A549 (cell line): ENCODE results near the gene ARHGEF16. TPM values are rescaled to one million over a fixed set of nuclear protein-coding genes. Genes with fewer than 3 reads are reported as not detected.

ENCODE experiments used
- ATAC-seq, 2 experiments: fragments of 200-7000 bp in 1 of 2; fragments of >200 bp in 1 of 2; cut with Nextera tagmentation in 1 of 2; cut with Tn5 transposase in 1 of 2; 3 replicates each; pipeline versions ENCODE4 v1.8.0 to v1.9.1; 2018 to 2020; ENCODE audit warnings: mild to moderate bottlenecking in 1 of 2, moderate library complexity in 1 of 2
- CTCF ChIA-PET: fragments of 300-600 bp; sonication (Branson Sonifier 250); formaldehyde crosslinking; extraction: SDS; loops from one replicate; lab custom pipeline; 2021; ENCODE audit warnings: antibody characterized with exemption, inconsistent platforms; lab: Yijun Ruan, JAX
- POLR2A ChIA-PET: fragments of 350-600 bp; formaldehyde crosslinking; extraction: SDS; loops from one replicate; lab custom pipeline; 2021; ENCODE audit warnings: antibody characterized with exemption, inconsistent platforms; lab: Yijun Ruan, JAX
- DNase-seq, 2 experiments: peaks; one replicate each; pipeline versions ENCODE4 v3.0.0 to v3.0.0-alpha.2; 2011 to 2016; ENCODE audit warnings: low read depth in 1 of 2, low spot score in 1 of 2
- FAIRE-seq: peaks from 2 replicates; lab custom pipeline; 2011; peaks lifted over from hg19 to GRCh38; lab: Jason Lieb, UNC
- H3K27ac ChIP-seq, 2 experiments: fragments of >200 bp; sonication (Bioruptor Twin); formaldehyde crosslinking; 3 replicates each; pipeline ENCODE4 v1.5.1; 2016 to 2017
- H3K4me1 ChIP-seq: fragments of >200 bp; sonication (Bioruptor Twin); formaldehyde crosslinking; 3 replicates; pipeline ENCODE4 v1.6.1; 2016
- H3K4me2 ChIP-seq: fragments of >200 bp; sonication (Bioruptor Twin); formaldehyde crosslinking; 3 replicates; pipeline ENCODE4 v1.6.1; 2016
- H3K4me3 ChIP-seq: fragments of >200 bp; sonication (Bioruptor Twin); formaldehyde crosslinking; 3 replicates; pipeline ENCODE4 v1.5.1; 2016
- H3K9me3 ChIP-seq: fragments of >200 bp; sonication (Bioruptor Twin); formaldehyde crosslinking; 3 replicates; pipeline ENCODE4 v1.6.1; 2016
- CBX8 ChIP-seq: fragments of 200-600 bp; sonication (generic); IDR thresholded peaks from 2 replicates; pipeline ENCODE4 v1.6.1; 2016
- CHD2 ChIP-seq: fragments of 150-350 bp; IDR thresholded peaks from 2 replicates; pipeline ENCODE4 v1.6.1; 2014; ENCODE audit warnings: low read length; ENCODE audit not compliant: partially characterized antibody
- CHD4 ChIP-seq: fragments of 200-600 bp; sonication (generic); IDR thresholded peaks from 2 replicates; pipeline ENCODE4 v1.6.1; 2016; ENCODE audit warnings: antibody characterized with exemption, mild to moderate bottlenecking, borderline replicate concordance
- EHF ChIP-seq: fragments of 250-450 bp; sonication (Bioruptor Pico); IDR thresholded peaks from 2 replicates; pipeline ENCODE4 v1.5.0; 2020; ENCODE audit warnings: mild to moderate bottlenecking
- EHMT2 ChIP-seq: fragments of 200-600 bp; sonication (generic); IDR thresholded peaks from 2 replicates; pipeline ENCODE4 v1.6.1; 2016; ENCODE audit warnings: antibody characterized with exemption, low read depth, mild to moderate bottlenecking, moderate library complexity
- EP300 ChIP-seq, 2 experiments: fragments of >200 bp; sonication (Bioruptor Twin); formaldehyde crosslinking; IDR thresholded peaks; 2 replicates in 1 of 2; 3 replicates in 1 of 2; pipeline ENCODE4 v1.6.1; 2016 to 2017
- FOSB ChIP-seq: fragments of 250-450 bp; sonication (Bioruptor Pico); IDR thresholded peaks from 2 replicates; pipeline ENCODE4 v1.5.0; 2020; ENCODE audit warnings: mild to moderate bottlenecking, moderate library complexity
- GATA3 ChIP-seq: IDR thresholded peaks from 2 replicates; pipeline ENCODE4 v1.6.1; 2012; ENCODE audit warnings: borderline replicate concordance
- HEYL ChIP-seq: fragments of 250-450 bp; sonication (Bioruptor Pico); IDR thresholded peaks from 2 replicates; pipeline ENCODE4 v1.8.0; 2021; ENCODE audit warnings: mild to moderate bottlenecking, moderate library complexity
- HOXA7 ChIP-seq: fragments of 250-450 bp; sonication (Bioruptor Pico); IDR thresholded peaks from 2 replicates; pipeline ENCODE4 v1.5.0; 2020; ENCODE audit warnings: mild to moderate bottlenecking, moderate library complexity
- JUN ChIP-seq, 2 experiments: fragments of >200 bp; sonication (Bioruptor Twin); formaldehyde crosslinking; IDR thresholded peaks; 2 replicates in 1 of 2; 3 replicates in 1 of 2; pipeline ENCODE4 v1.6.1; 2016 to 2017
- JUNB ChIP-seq: fragments of >200 bp; sonication (Bioruptor Twin); formaldehyde crosslinking; IDR thresholded peaks from 2 replicates; pipeline ENCODE4 v1.6.1; 2016
- MYC ChIP-seq: IDR thresholded peaks from 2 replicates; pipeline ENCODE4 v1.6.1; 2012; ENCODE audit warnings: mild to moderate bottlenecking, inconsistent platforms, low read length, improper control_type of control experiment, borderline replicate concordance
- NFE2L2 ChIP-seq: fragments of 150-350 bp; conservative IDR thresholded peaks from 2 replicates; pipeline ENCODE4 v1.6.1; 2014; ENCODE audit warnings: low read length
- PHF8 ChIP-seq: fragments of 200-600 bp; sonication (generic); IDR thresholded peaks from 2 replicates; pipeline ENCODE4 v1.6.1; 2016; ENCODE audit warnings: low read depth, mild to moderate bottlenecking, antibody characterized with exemption, moderate library complexity, borderline replicate concordance
- RAD21 ChIP-seq, 2 experiments: fragments of >200 bp in 1 of 2; sonication (Bioruptor Twin) in 1 of 2; formaldehyde crosslinking in 1 of 2; IDR thresholded peaks in 1 of 2; conservative IDR thresholded peaks in 1 of 2; 2 replicates in 1 of 2; 3 replicates in 1 of 2; pipeline ENCODE4 v1.6.1; 2012 to 2018; ENCODE audit warnings: inconsistent platforms in 1 of 2
- RNF2 ChIP-seq: fragments of 200-600 bp; sonication (generic); IDR thresholded peaks from 2 replicates; pipeline ENCODE4 v1.6.1; 2016; ENCODE audit warnings: low read depth, mild to moderate bottlenecking, antibody characterized with exemption, moderate library complexity, borderline replicate concordance
- TFCP2L1 ChIP-seq: fragments of 250-450 bp; sonication (Bioruptor Pico); IDR thresholded peaks from 2 replicates; pipeline ENCODE4 v1.5.0; 2021; ENCODE audit warnings: mild to moderate bottlenecking
- ZC3H11A ChIP-seq: fragments of 450-650 bp; IDR thresholded peaks from 2 replicates; pipeline ENCODE4 v1.6.1; 2014; ENCODE audit warnings: antibody characterized with exemption, mild to moderate bottlenecking
- ZFP36 ChIP-seq: fragments of 450-650 bp; IDR thresholded peaks from 2 replicates; pipeline ENCODE4 v1.6.1; 2014; ENCODE audit warnings: borderline replicate concordance; ENCODE audit not compliant: partially characterized antibody
- ZSCAN20 ChIP-seq: fragments of 250-450 bp; sonication (Bioruptor Pico); IDR thresholded peaks from 2 replicates; pipeline ENCODE4 v1.8.0; 2022; ENCODE audit warnings: mild to moderate bottlenecking, moderate library complexity
- WGBS: methylation state at CpG from one replicate; pipeline ENCODE4 v1.1.6; 2017; ENCODE audit errors: missing lambda C conversion rate; 5-methylcytosine and 5-hydroxymethylcytosine counted together
- polyA plus RNA-seq, 4 experiments: library from polyadenylated mRNA; depleted of rRNA in 3 of 4; stranded (reverse); fragments of >200 nt; fragmentation: RNase III in 1 of 4; extraction: RNeasy Plus Mini Kit Qiagen cat#74134 plus additional on column Dnase treatment in 1 of 4; gene quantifications; 2 replicates in 3 of 4; 3 replicates in 1 of 4; pipeline ENCODE4 v1.2.3, GENCODE V29; 2011 to 2017
- TF ChIP-seq, protein P1 (sequence below): IDR thresholded peaks from 2 replicates; pipeline ENCODE4 v1.6.1; 2012; ENCODE audit warnings: low read depth, borderline replicate concordance
- TF ChIP-seq, protein P2 (sequence below): IDR thresholded peaks from 2 replicates; pipeline ENCODE4 v1.6.1; 2012
- TF ChIP-seq, protein P3 (sequence below): fragments of >200 bp; sonication (Bioruptor Twin); formaldehyde crosslinking; IDR thresholded peaks from 3 replicates; pipeline ENCODE4 v1.5.1; 2016
- TF ChIP-seq, protein P4 (sequence below): fragments of >200 bp; sonication (Bioruptor Twin); formaldehyde crosslinking; IDR thresholded peaks from 2 replicates; pipeline ENCODE4 v1.6.1; 2016
- TF ChIP-seq, protein P5 (sequence below): fragments of 200-600 bp; sonication (generic); IDR thresholded peaks from 2 replicates; pipeline ENCODE4 v1.6.1; 2016; ENCODE audit warnings: antibody characterized with exemption, mild to moderate bottlenecking, moderate library complexity
- TF ChIP-seq, protein P6 (sequence below): fragments of >200 bp; sonication (Bioruptor Twin); formaldehyde crosslinking; IDR thresholded peaks from 3 replicates; pipeline ENCODE4 v1.6.1; 2016

ARHGEF16 gene
- polyA plus RNA-seq, 2 of the 4 experiments (the other 2 are of a cell fraction) = 1.4 to 3.2 TPM

DNA sequence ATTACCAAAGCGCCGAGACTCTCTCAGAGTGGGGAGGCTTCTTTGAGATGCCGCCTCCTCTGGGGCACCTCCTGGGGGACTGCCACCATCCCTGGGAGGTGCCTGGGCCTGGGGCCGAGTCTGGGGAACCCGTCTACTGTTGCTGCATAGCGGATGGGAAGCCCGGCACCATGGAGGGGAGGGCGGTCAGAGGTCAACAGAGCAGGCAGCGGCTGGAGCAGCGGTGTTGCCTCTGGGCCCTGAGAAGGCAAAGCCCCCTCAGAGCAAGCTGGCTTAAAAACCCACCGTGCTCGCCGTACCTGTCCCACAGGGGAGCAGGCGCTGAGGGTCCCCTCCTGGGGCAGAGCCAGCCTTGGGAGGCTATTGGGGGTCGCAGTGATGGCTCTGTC, 62.0 kb downstream of the ARHGEF16 start:
- Histone ChIP-seq H3K4me1 (no peaks in the 10 kb centered on the region), H3K27ac (peak overlapping the region in 1 of 2 experiments; percentile 4; a peak in 1 of 6 replicates), H3K4me3 (no peak overlapping the region), H3K9me3 (no peaks in the 10 kb centered on the region), H3K4me2 (no peak overlapping the region)
- FAIRE-seq = no peak
- ChIA-PET CTCF (interaction anchor here (0.9 to 3.1 kb wide), 6 partner anchors 11 to 63 kb away, joined by 3 to 8 read pairs (median 4); no protein-coding TSS in a partner anchor), POLR2A (no interaction called here)
- no peak for ATAC-seq
- no peak for TF ChIP-seq HOXA7
- no peak for TF ChIP-seq ZC3H11A
- no peak for TF ChIP-seq ZFP36
- no peak for TF ChIP-seq JUNB
- no peak for TF ChIP-seq GATA3
- no peak for TF ChIP-seq PHF8
- TF ChIP-seq RAD21 (conservative IDR thresholded peaks at IDR 0.05 in 1 of 2, IDR thresholded peaks at IDR 0.05 in 1 of 2) = no peak
- no peak for TF ChIP-seq ZSCAN20 (CRISPR knock-in tag)
- TF ChIP-seq EHMT2 = no peak
- TF ChIP-seq, protein P1, sequence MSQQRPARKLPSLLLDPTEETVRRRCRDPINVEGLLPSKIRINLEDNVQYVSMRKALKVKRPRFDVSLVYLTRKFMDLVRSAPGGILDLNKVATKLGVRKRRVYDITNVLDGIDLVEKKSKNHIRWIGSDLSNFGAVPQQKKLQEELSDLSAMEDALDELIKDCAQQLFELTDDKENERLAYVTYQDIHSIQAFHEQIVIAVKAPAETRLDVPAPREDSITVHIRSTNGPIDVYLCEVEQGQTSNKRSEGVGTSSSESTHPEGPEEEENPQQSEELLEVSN = no peak
- TF ChIP-seq, protein P2, sequence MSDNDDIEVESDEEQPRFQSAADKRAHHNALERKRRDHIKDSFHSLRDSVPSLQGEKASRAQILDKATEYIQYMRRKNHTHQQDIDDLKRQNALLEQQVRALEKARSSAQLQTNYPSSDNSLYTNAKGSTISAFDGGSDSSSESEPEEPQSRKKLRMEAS = no peak
- no peak for TF ChIP-seq EHF (CRISPR knock-in tag)
- 100% methylated on average over 5 of the region's 15 CpGs for WGBS
- no peak for DNase-seq

DNA sequence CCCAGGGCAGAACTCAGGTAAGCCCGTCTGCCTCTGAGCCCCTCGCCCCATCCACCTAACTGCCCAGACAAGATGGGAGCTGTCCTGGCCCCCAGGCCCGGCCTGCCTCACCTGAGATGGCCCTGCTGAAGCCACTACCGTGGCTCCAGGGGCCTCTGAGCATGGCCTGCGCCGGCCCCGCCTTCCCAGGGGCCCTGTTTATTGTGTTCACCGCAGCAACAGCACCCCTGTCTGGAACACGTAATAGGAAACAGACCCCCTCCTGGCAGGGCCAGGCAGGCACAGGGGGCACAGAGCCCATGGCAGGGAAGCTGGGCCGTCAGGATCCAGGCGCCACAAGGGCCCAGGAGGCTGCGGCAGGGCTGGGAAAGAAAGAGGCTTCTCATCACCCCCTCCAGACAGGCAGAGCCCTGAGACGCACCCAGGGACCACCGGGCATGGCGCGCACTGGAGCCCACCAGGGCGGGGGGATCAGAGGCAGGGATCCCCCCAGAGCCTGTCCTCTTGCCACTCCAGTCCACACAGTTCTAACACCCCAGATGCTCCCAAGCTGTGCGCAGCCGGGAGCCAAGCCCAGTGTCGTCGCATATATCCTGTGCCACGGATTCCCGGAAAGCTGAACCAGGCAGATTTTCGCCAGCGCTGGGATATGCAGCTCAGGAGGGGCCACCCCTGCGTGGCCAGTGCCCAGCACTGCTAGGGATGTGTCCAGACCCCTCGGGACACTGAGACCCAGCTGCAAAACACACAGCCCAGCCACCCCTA, 62.6 kb downstream of the ARHGEF16 start:
- no peaks in the 10 kb centered on the region for H3K4me1 ChIP-seq
- ChIA-PET POLR2A (no interaction called here), CTCF (interaction anchor here (0.7 to 3.1 kb wide), 4 partner anchors 13 to 103 kb away, joined by 3 to 8 read pairs (median 4); no protein-coding TSS in a partner anchor)
- H3K9me3 ChIP-seq = no peaks in the 10 kb centered on the region
- H3K4me2 ChIP-seq = no peak overlapping the region
- FAIRE-seq (no peak), DNase-seq (no peak), ATAC-seq (no peak)
- WGBS = 83% methylated on average over 12 of the region's 27 CpGs
- H3K27ac ChIP-seq = no peak overlapping the region
- no peak overlapping the region for H3K4me3 ChIP-seq
- TF ChIP-seq TFCP2L1 = no peak
- no peak for TF ChIP-seq RNF2
- no peak for TF ChIP-seq EP300 (IDR thresholded peaks at IDR 0.05)
- TF ChIP-seq CHD2 = no peak
- TF ChIP-seq JUN (IDR thresholded peaks at IDR 0.05) = no peak
- no peak for TF ChIP-seq RAD21 (conservative IDR thresholded peaks at IDR 0.05 in 1 of 2, IDR thresholded peaks at IDR 0.05 in 1 of 2)
- TF ChIP-seq, protein P3, sequence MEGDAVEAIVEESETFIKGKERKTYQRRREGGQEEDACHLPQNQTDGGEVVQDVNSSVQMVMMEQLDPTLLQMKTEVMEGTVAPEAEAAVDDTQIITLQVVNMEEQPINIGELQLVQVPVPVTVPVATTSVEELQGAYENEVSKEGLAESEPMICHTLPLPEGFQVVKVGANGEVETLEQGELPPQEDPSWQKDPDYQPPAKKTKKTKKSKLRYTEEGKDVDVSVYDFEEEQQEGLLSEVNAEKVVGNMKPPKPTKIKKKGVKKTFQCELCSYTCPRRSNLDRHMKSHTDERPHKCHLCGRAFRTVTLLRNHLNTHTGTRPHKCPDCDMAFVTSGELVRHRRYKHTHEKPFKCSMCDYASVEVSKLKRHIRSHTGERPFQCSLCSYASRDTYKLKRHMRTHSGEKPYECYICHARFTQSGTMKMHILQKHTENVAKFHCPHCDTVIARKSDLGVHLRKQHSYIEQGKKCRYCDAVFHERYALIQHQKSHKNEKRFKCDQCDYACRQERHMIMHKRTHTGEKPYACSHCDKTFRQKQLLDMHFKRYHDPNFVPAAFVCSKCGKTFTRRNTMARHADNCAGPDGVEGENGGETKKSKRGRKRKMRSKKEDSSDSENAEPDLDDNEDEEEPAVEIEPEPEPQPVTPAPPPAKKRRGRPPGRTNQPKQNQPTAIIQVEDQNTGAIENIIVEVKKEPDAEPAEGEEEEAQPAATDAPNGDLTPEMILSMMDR = no peak
- TF ChIP-seq CBX8 = no peak
- TF ChIP-seq, protein P4, sequence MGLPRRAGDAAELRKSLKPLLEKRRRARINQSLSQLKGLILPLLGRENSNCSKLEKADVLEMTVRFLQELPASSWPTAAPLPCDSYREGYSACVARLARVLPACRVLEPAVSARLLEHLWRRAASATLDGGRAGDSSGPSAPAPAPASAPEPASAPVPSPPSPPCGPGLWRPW = no peak
- TF ChIP-seq CHD4 = no peak
- no peak for TF ChIP-seq GATA3
- TF ChIP-seq, protein P5, sequence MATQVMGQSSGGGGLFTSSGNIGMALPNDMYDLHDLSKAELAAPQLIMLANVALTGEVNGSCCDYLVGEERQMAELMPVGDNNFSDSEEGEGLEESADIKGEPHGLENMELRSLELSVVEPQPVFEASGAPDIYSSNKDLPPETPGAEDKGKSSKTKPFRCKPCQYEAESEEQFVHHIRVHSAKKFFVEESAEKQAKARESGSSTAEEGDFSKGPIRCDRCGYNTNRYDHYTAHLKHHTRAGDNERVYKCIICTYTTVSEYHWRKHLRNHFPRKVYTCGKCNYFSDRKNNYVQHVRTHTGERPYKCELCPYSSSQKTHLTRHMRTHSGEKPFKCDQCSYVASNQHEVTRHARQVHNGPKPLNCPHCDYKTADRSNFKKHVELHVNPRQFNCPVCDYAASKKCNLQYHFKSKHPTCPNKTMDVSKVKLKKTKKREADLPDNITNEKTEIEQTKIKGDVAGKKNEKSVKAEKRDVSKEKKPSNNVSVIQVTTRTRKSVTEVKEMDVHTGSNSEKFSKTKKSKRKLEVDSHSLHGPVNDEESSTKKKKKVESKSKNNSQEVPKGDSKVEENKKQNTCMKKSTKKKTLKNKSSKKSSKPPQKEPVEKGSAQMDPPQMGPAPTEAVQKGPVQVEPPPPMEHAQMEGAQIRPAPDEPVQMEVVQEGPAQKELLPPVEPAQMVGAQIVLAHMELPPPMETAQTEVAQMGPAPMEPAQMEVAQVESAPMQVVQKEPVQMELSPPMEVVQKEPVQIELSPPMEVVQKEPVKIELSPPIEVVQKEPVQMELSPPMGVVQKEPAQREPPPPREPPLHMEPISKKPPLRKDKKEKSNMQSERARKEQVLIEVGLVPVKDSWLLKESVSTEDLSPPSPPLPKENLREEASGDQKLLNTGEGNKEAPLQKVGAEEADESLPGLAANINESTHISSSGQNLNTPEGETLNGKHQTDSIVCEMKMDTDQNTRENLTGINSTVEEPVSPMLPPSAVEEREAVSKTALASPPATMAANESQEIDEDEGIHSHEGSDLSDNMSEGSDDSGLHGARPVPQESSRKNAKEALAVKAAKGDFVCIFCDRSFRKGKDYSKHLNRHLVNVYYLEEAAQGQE = no peak
- no peak for TF ChIP-seq MYC
- no peak for TF ChIP-seq FOSB
- TF ChIP-seq, protein P6, sequence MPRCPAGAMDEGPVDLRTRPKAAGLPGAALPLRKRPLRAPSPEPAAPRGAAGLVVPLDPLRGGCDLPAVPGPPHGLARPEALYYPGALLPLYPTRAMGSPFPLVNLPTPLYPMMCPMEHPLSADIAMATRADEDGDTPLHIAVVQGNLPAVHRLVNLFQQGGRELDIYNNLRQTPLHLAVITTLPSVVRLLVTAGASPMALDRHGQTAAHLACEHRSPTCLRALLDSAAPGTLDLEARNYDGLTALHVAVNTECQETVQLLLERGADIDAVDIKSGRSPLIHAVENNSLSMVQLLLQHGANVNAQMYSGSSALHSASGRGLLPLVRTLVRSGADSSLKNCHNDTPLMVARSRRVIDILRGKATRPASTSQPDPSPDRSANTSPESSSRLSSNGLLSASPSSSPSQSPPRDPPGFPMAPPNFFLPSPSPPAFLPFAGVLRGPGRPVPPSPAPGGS = no peak
- no peak for TF ChIP-seq NFE2L2
- TF ChIP-seq HEYL (CRISPR knock-in tag) = no peak
- TF ChIP-seq, protein P2 = no peak
